HG02870 (cell line): ENCODE results near the gene COL25A1.
"Not testable (repeated sequence)": the region's sequence is repeated elsewhere in the genome, so short reads cannot be mapped to it uniquely, and the experiment has no call there.

ENCODE experiments used
- ATAC-seq: cut with Tn5 transposase; IDR thresholded peaks from one replicate; pipeline ENCODE4 v1.9.1; 2021; ENCODE audit warnings: mild to moderate bottlenecking, moderate library complexity; ENCODE audit not compliant: unreplicated experiment

COL25A1 gene

GRCh38 chr4:109131559-109131958, 170.9 kb downstream of the COL25A1 start:
- ATAC-seq: no peak

DNA sequence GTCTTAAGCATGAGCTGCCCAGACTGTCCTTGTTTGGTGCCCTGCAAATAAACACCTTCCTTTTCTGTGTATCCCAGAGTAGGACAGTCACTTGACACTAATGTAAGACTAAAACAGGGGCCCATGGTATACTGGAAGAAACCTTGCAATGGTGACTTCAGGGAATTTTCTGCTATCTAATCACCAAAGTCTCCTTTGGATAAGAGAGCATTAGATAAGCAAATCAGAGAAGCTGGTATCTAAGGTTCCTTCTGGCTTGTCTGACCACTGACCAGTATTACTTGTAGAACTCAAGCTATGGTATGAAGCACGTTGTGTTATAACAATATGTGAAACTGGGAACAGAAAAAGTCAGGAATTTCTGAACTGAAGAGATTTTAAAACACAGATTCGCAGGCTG, 173.9 kb downstream of the COL25A1 start:
- ATAC-seq: no peak

DNA sequence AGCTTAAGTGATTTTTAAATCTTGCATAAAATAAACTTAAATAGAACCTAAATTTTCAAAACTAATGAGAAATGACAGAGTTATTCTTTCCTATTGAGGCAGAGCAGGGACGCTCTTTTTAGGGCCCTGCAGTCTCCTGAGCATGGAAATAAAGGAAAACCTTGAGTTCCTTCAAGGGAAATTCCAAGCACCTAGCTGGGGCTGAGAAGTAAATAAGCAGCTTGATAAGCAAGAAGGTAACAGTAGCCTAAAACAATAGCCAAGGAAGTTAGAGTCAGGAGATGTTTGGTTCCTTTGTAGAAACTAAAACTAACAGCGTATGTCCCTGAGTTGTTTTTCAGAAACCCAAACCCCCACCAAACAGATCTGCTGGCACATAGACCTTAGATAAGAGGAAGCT, 174.6 kb downstream of the COL25A1 start:
- no peak for ATAC-seq

GRCh38 chr4:109126856-109127255, 175.6 kb downstream of the COL25A1 start:
- no peak for ATAC-seq

GRCh38 chr4:109125084-109125483, 177.4 kb downstream of the COL25A1 start:
- no peak for ATAC-seq

GRCh38 chr4:109123951-109124350, 178.5 kb downstream of the COL25A1 start:
- ATAC-seq: no peak

- no peak for ATAC-seq
Measured at GRCh38 chr4:109121561-109121960, 180.9 kb downstream of the COL25A1 start.

DNA sequence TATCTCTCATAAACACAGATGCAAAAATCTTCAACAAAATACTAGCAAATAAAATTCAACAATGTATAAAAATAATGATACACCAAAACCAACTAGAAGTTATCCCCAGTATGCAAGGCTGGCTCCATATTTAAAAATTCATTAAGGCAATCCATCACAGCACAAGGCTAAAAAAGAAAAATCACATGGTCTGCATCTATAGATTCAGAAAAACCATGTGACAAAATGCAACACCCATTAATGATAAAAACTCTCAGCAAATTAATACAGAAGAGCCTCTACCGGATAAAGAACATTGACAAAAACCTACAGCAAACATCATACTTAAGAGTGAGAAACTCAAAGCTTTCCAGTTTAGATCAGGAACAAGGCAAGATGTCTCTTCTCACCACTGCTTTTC, 182.6 kb downstream of the COL25A1 start:
- ATAC-seq: no peak

DNA sequence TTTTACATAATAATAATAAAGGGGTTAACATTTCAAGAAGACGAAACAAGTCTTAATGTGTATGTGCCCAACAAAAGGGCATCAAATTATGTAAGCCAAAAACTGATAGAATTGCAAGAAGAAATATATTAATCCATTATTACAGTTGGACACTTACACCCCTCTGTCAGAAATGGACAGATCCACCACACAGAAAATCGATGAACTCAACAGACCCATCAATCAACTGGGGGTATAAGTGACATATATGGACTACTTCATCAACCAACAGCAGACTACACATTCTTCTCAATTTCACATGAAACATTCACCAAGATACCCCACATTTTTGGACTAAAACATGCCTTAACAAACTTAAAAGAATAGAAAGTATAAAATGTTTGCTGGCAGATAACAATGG, 183.8 kb downstream of the COL25A1 start:
- no peak for ATAC-seq

GRCh38 chr4:109114501-109114900, 188.0 kb downstream of the COL25A1 start:
- ATAC-seq: no peak

- no peak for ATAC-seq
Measured at GRCh38 chr4:109113521-109113920, 188.9 kb downstream of the COL25A1 start.

GRCh38 chr4:109111031-109111430, 191.4 kb downstream of the COL25A1 start:
- ATAC-seq: no peak

DNA sequence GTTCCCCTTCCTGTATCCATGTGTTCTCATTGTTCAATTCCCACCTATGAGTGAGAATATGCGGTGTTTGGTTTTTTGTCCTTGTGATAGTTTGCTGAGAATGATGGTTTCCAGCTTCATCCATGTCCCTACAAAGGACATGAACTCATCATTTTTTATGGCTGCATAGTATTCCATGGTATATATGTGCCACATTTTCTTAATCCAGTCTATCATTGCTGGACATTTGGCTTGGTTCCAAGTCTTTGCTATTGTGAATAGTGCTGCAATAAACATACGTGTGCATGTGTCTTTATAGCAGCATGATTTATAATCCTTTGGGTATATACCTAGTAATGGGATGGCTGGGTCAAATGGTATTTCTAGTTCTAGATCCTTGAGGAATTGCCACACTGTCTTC, 194.2 kb downstream of the COL25A1 start:
- ATAC-seq: not testable (repeated sequence)

DNA sequence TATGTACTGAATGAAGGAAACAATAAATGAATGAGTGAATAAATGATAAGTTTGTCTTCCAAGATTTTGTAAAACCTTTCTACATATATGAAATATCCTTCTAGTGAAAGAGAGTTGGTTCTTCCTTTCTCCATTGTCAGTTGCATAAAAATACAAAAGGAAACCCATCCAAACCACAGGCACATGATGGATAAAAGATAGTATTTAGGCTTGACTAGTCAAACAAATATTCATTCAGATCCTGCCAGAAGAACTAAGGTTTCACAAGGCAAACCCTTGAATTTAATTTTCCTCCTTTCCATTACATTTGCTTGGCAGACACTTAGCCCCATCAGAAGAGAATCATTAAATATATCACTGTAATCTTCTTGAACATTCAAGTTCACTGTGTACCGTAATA, 208.4 kb downstream of the COL25A1 start:
- ATAC-seq: no peak

DNA sequence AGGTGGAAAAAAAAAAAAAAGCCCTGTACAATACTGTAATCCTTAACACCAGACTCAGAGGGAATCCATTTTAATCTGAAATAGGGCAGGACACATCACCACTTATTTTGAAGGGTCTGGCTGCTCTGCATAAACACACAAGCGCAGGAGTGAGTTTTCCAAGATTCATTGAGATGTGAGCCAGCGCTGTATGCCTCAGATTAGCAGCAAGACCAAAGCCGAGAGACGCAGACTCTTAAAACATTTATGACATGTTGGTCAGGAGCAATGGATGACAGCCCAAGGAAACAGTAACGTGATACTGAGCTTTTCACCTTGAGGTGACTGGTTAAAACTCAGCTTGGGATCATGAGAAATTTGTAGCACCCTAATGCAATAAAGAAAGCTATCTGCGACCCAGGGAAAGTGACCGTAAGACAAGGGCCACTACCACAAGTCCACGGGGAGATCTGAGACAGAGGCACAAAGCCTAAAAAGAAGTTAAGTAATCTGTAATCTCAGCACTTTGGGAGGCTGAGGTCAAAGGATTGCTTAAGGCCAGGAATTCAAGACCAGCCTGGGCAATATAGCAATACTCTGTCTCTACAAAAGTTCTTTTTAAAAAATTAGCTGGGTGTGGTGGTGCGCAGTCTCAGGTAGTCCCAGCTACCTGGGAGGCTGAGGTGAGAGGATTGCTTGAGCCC, 210.6 kb downstream of the COL25A1 start:
- ATAC-seq: no peak

GRCh38 chr4:109083911-109084310, 218.5 kb downstream of the COL25A1 start:
- no peak for ATAC-seq

DNA sequence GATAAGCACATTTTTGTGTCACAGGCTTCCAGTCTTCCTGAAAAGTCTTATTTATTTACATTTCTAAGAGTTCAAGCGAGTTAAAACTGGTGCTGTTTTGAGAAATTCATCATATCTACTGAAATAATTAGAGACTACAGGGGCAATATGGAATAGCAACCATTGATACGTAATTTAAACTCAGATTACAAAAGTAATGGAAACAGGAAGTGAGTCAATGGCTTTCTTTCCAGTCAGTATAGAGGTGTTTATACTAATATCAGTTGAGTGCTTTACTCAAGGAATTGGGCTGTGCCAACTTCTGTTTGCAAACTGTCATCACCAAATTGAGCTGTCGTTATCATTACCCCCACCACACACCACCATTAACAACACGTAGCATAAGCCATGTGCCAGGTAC, 222.7 kb downstream of the COL25A1 start:
- ATAC-seq: no peak

- ATAC-seq: no peak
Measured at GRCh38 chr4:109079201-109079600, 223.3 kb downstream of the COL25A1 start.

GRCh38 chr4:109078724-109079123, 223.7 kb downstream of the COL25A1 start:
- ATAC-seq: no peak

GRCh38 chr4:109077505-109077904, 225.0 kb downstream of the COL25A1 start:
- no peak for ATAC-seq

DNA sequence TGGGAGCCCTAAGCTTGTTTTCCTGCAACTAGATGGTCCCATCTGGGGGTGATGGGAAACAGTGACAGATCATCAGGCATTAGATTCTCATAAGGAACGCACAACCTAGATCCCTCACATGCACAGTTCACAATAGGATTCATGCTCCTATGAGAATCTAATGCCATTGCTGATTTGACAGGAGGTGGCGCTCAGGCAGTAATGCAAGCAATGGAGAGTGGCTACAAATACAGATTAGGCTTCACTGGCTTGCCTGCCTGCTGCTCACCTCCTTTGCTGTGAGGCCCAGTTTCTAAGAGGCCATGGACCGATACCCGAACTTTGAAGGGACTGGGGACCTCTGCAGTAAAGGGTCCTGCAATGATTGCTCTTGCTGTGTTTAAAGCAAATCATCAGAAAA, 225.7 kb downstream of the COL25A1 start:
- not testable (repeated sequence) for ATAC-seq

- no peak for ATAC-seq
Measured at GRCh38 chr4:109075621-109076020, 226.8 kb downstream of the COL25A1 start.

DNA sequence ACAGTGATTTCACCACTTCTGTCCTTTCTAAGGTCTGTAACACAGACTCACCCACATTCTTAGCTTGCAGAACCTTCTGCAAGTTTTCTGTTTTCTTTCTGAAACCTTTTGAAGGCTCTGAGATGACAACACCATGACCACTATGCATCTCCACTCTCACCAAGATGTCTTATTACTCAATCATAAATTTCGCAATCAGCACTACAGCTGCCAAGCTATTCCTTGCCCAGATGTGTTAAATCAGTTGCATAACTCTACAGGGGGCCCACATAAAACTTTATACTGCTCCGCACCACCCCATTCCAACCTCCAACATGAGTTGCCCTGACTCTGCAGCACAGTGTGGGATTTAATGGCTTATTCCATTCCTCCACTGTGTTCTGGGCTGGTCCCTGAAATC, 229.9 kb downstream of the COL25A1 start:
- no peak for ATAC-seq
